SK-N-SH (cell line): Measurements from ENCODE around the gene SLC6A17.
A peak's percentile ranks its signal among the peaks of the same experiment; 100 is the strongest.

ENCODE experiments used
- FOXJ3 ChIP-seq: sonication (generic); formaldehyde crosslinking; IDR thresholded peaks from 2 replicates; pipeline ENCODE4 v1.5.1; 2020; ENCODE audit warnings: mild to moderate bottlenecking, missing genetic modification reagents
- NFIC ChIP-seq: IDR thresholded peaks from 2 replicates; pipeline ENCODE4 v1.4.0; 2012; ENCODE audit warnings: borderline replicate concordance
- NRF1 ChIP-seq: IDR thresholded peaks from 2 replicates; pipeline ENCODE4 v1.6.1; 2012; ENCODE audit warnings: low read depth, mild to moderate bottlenecking, low read length
- POLR2AphosphoS5 ChIP-seq: IDR thresholded peaks from 2 replicates; pipeline ENCODE4 v1.6.1; 2012; ENCODE audit warnings: low read depth, low read length
- RCOR1 ChIP-seq: fragments of 150-350 bp; IDR thresholded peaks from 2 replicates; pipeline ENCODE4 v1.6.1; 2017; ENCODE audit warnings: antibody characterized with exemption, low read length
- RFX5 ChIP-seq: IDR thresholded peaks from 2 replicates; pipeline ENCODE4 v1.6.1; 2012; ENCODE audit warnings: mild to moderate bottlenecking, improper control_type of control experiment, low read length
- SIN3A ChIP-seq: IDR thresholded peaks from 2 replicates; pipeline ENCODE4 v1.6.1; 2012; ENCODE audit warnings: low read depth, mild to moderate bottlenecking, low read length, moderate library complexity, borderline replicate concordance
- TAF1 ChIP-seq: IDR thresholded peaks from 2 replicates; pipeline ENCODE4 v1.6.1; 2012; ENCODE audit warnings: low read depth, mild to moderate bottlenecking, low read length, moderate library complexity, borderline replicate concordance
- TF ChIP-seq, protein P1 (sequence below): fragments of 200-600 bp; sonication (generic); IDR thresholded peaks from 2 replicates; pipeline ENCODE4 v1.6.1; 2017; ENCODE audit warnings: antibody characterized with exemption, mild to moderate bottlenecking, moderate library complexity
- TF ChIP-seq, protein P2 (sequence below): IDR thresholded peaks from 2 replicates; pipeline ENCODE4 v1.6.1; 2012; ENCODE audit warnings: mild to moderate bottlenecking, low read depth, low read length, moderate library complexity

GRCh38 chr1:110235834-110236682 is 85.8 kb downstream of the SLC6A17 start:
- TF ChIP-seq FOXJ3 (CRISPR knock-in tag) (no peak), RCOR1 (no peak), POLR2AphosphoS5 (no peak), SIN3A (no peak), RFX5 (peak; percentile 54; the same call in 1 of the 2 replicates), NFIC (no peak), NRF1 (no peak), TAF1 (no peak)
- TF ChIP-seq, protein P1, sequence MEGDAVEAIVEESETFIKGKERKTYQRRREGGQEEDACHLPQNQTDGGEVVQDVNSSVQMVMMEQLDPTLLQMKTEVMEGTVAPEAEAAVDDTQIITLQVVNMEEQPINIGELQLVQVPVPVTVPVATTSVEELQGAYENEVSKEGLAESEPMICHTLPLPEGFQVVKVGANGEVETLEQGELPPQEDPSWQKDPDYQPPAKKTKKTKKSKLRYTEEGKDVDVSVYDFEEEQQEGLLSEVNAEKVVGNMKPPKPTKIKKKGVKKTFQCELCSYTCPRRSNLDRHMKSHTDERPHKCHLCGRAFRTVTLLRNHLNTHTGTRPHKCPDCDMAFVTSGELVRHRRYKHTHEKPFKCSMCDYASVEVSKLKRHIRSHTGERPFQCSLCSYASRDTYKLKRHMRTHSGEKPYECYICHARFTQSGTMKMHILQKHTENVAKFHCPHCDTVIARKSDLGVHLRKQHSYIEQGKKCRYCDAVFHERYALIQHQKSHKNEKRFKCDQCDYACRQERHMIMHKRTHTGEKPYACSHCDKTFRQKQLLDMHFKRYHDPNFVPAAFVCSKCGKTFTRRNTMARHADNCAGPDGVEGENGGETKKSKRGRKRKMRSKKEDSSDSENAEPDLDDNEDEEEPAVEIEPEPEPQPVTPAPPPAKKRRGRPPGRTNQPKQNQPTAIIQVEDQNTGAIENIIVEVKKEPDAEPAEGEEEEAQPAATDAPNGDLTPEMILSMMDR: no peak
- TF ChIP-seq, protein P2, sequence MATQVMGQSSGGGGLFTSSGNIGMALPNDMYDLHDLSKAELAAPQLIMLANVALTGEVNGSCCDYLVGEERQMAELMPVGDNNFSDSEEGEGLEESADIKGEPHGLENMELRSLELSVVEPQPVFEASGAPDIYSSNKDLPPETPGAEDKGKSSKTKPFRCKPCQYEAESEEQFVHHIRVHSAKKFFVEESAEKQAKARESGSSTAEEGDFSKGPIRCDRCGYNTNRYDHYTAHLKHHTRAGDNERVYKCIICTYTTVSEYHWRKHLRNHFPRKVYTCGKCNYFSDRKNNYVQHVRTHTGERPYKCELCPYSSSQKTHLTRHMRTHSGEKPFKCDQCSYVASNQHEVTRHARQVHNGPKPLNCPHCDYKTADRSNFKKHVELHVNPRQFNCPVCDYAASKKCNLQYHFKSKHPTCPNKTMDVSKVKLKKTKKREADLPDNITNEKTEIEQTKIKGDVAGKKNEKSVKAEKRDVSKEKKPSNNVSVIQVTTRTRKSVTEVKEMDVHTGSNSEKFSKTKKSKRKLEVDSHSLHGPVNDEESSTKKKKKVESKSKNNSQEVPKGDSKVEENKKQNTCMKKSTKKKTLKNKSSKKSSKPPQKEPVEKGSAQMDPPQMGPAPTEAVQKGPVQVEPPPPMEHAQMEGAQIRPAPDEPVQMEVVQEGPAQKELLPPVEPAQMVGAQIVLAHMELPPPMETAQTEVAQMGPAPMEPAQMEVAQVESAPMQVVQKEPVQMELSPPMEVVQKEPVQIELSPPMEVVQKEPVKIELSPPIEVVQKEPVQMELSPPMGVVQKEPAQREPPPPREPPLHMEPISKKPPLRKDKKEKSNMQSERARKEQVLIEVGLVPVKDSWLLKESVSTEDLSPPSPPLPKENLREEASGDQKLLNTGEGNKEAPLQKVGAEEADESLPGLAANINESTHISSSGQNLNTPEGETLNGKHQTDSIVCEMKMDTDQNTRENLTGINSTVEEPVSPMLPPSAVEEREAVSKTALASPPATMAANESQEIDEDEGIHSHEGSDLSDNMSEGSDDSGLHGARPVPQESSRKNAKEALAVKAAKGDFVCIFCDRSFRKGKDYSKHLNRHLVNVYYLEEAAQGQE: no peak
